ENCODE measurements around the gene EHMT1.

EHMT1 gene

DNA sequence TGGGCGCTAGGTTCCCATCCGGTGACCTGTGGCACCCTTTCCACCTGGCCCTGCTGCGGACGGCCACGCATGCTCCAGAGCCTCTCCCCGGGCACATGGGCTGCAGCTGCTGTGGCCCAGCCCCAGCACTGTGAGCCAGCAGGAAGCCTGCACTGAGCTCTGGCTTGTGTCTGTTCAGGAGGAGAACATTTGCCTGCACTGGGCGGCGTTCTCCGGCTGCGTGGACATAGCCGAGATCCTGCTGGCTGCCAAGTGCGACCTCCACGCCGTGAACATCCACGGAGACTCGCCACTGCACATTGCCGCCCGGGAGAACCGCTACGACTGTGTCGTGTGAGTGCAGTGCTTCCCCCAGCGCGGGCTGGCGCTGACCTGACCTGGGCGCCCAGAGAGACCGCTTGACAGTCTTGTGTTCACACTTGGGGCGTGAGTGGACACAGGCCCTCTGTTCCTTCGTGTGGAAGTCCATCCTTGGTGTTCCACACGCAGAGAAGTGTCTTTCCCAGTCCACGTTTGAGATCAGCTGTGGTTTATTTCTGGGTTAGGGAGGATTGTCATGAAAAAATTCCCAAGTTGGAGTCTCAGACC, 192.6 kb downstream of the EHMT1 start:
- no peak overlapping the region for H3K27ac ChIP-seq
- TF ChIP-seq, protein P1, sequence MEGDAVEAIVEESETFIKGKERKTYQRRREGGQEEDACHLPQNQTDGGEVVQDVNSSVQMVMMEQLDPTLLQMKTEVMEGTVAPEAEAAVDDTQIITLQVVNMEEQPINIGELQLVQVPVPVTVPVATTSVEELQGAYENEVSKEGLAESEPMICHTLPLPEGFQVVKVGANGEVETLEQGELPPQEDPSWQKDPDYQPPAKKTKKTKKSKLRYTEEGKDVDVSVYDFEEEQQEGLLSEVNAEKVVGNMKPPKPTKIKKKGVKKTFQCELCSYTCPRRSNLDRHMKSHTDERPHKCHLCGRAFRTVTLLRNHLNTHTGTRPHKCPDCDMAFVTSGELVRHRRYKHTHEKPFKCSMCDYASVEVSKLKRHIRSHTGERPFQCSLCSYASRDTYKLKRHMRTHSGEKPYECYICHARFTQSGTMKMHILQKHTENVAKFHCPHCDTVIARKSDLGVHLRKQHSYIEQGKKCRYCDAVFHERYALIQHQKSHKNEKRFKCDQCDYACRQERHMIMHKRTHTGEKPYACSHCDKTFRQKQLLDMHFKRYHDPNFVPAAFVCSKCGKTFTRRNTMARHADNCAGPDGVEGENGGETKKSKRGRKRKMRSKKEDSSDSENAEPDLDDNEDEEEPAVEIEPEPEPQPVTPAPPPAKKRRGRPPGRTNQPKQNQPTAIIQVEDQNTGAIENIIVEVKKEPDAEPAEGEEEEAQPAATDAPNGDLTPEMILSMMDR (conservative IDR thresholded peaks at IDR 0.05), result no peak
- TF ChIP-seq ZFX (IDR thresholded peaks at IDR 0.05), result no peak

DNA sequence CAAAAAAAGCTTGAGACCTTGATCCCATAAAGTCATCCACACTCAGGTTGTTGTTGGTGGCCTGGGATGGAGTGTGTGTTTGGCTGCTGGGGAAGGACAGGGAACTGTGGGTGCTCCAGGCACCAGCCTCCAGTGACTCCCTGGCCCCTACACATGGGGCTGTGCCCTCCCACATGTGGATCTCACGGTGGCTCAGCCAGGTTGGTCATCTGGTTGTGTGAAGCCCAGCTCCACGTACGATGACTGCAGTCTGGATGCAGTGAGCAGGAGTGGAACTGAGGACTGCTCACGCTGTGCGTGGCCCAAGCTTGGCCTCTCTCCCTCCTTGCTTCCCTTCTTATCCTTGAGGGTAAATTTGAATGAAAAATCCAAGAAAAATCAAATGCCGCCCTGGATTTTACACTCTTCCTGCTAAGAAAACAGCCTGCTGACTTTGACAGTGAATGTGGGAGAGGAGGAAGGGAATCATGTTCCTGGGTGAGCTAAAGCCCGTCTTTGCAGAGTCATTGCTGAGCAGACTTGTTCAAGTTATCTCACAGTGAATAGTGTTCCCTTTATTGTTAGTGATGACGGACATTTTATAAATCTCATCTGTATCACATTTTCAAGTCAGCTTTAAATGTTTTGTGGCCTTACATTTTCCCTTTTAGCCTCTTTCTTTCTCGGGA, 193.7 kb downstream of the EHMT1 start:
- no peak for TF ChIP-seq ZFX (IDR thresholded peaks at IDR 0.05)
- TF ChIP-seq, protein P1 (conservative IDR thresholded peaks at IDR 0.05), result no peak

DNA sequence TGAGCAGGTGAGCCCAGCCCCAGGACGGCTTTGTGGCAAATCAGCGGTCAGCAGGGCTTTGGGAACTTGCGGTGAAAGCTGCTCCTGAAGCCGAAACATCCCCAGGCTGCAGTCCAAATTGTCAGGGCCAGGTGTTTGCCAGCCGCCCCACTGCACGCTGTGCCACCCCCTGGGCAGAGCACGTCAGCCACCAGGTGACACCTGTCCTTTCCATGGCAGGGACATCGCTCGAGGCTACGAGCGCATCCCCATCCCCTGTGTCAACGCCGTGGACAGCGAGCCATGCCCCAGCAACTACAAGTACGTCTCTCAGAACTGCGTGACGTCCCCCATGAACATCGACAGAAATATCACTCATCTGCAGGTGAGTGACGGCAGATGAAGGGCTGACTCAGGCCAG, 194.4 kb downstream of the EHMT1 start:
- H3K27ac ChIP-seq, result no peak overlapping the region
- TF ChIP-seq ZFX (IDR thresholded peaks at IDR 0.05), result no peak
- TF ChIP-seq, protein P1 (conservative IDR thresholded peaks at IDR 0.05), result no peak

More for the DNA sequence above, 193.7 kb downstream of the EHMT1 start:
- H3K27ac ChIP-seq, result no peak overlapping the region

DNA sequence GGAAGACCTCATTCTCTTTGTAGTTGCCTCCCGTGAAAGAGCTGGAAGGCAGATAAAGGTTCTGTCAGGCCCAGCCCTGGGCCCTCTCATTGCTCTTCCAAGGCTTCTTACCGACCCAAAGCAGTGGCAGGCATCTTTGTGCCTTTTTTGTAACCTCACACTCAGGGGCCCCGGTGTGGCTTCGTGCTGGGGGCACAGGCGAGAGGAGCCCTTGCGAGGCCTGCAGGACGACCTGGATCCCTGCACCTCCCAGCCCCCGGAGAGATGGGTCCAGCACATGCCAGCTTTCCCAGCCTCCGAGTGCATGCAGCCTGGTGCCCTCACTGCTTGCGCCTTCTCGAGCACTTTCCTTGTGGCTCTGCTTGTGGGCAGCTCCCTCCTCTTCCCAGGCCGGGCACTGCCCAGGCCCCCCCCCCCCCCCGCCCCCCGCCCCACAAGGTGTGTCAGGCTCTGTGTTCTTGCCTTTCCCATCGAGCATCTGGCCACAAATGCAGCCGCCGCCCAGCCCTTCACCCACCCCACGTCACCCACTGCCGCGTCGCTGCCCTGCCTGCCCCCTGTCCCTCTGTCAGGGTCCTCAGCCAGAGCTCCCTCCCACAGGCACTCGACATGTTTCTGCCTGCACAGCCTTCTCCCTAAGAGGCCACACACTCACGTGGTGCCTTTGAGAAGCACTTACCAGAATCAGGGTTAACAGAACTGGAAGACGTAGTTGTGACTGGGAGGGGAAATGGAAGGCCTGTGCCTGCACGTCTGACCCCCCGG, 195.0 kb downstream of the EHMT1 start:
- no peak overlapping the region for H3K27ac ChIP-seq

DNA sequence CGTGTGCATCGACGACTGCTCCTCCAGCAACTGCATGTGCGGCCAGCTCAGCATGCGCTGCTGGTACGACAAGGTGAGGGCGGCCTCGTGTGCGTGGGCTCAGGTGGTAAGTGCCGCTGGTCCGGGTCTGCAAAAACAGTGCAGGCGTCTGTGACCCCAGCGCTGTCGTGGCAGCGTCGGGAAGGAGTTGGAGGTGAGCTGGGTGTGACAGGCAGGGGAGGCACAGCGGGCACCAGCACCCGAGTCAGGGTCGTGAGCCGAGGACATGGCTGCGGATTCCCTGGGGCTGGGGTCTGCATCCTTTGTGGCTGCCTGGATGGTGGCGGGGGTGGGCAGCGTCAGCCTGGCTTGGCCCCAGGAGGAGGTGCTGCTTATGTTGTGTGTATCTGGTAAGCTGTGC, 195.6 kb downstream of the EHMT1 start:
- no peak overlapping the region for H3K27ac ChIP-seq
- TF ChIP-seq, protein P1 (conservative IDR thresholded peaks at IDR 0.05), result no peak
- TF ChIP-seq ZFX (IDR thresholded peaks at IDR 0.05), result no peak

More for the DNA sequence above, 195.0 kb downstream of the EHMT1 start:
- TF ChIP-seq ZFX (IDR thresholded peaks at IDR 0.05), result no peak
- TF ChIP-seq, protein P1 (conservative IDR thresholded peaks at IDR 0.05), result no peak

DNA sequence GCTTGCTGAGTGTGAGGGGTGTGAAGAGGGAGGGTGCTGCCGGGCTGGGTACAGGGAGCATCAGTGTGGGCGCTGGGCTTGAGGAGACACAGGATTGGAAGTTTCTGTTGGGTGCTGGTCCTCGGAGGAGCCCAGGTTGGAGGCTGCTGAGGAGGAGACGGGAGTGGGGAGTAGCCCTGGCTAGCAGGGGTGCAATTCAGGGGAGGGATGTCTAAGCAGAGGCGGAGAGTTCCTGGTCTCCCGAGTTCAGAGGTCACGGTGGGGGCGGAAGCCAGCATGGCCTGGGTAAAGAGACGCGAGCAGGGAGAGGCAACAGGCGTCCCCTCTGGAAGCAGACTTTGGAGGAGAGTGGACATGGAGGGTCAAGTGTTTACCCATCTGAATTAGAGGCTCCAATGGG, 196.0 kb downstream of the EHMT1 start:
- TF ChIP-seq ZFX (IDR thresholded peaks at IDR 0.05), result no peak
- TF ChIP-seq, protein P1 (conservative IDR thresholded peaks at IDR 0.05), result no peak
- H3K27ac ChIP-seq, result no peak overlapping the region

Data from C4-2B (cell line).